ENCODE data around the gene TNS2. TPM values are rescaled to one million over a fixed set of nuclear protein-coding genes. Genes with fewer than 3 reads are reported as not detected.

The TNS2 gene
- total RNA-seq, 1 donor from 2014 or later = 91.7 TPM

DNA sequence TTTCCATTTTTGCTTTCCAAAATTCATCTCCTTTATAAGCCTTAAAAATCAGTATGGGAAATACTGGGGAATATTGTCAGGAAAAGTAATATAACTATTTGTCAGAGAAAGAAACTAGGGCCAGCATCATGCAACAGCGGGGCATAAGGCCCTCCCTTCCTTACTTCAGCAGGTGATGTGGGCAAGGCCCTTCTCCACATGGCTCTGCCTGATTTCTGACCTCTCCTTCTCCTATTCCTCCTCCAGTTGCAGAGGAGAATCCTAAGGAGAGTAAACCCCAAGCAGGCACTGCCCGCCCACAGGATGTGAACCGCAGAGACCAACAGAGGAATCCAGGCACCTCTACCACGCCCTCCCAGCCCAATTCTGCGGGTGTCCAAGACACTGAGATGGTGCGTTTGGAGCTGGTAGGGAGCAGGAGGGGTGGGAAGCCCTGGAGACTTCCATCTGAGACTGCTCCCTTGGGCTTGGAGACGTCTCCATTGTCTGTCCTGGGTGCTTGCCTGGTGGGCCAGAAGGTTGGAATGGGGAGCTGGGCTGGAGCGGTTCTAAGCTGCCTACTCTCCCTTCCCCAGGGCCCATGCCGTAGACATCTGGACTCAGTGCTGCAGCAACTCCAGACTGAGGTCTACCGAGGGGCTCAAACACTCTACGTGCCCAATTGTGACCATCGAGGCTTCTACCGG is 50.7 kb downstream of the TNS2 start:
- Mint-ChIP-seq H3K4me1 (peaks cover 32% of the 10 kb centered on the region), H3K27ac (no peak overlapping the region)

DNA sequence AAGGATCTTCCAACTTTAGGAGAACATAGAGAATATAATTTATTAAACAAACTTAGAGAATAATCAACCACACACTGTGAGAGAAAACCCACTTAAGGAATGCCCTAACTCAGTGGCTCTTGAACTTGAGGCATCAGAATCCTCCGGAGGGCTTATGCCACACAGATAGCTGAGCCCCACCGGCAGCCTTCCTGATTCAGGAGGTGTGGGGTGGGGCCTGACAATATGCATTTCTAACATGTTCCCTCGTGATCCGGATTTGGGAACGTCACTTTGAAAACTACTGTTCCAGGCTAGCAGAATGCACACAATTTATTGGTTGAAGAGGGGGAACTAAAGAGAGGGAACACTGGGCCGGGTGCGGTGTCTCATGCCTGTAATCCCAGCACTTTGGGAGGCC is 51.4 kb downstream of the TNS2 start:
- Mint-ChIP-seq H3K27ac (no peak overlapping the region), H3K9me3 (no peaks in the 10 kb centered on the region)
- no peak for DNase-seq (ENCODE audit: low spot score in 2 of 2, unreplicated experiment in 2 of 2)

More for the DNA sequence above, 50.7 kb downstream of the TNS2 start:
- Mint-ChIP-seq H3K36me3 (peaks cover 4% of the 10 kb centered on the region), H3K27me3 (ENCODE audit: low read depth) (peaks cover 1% of the 10 kb centered on the region), H3K4me3 (no peak overlapping the region), H3K9me3 (no peaks in the 10 kb centered on the region)
- no peak for DNase-seq (ENCODE audit: low spot score in 2 of 2, unreplicated experiment in 2 of 2)
- TF ChIP-seq, protein P1, sequence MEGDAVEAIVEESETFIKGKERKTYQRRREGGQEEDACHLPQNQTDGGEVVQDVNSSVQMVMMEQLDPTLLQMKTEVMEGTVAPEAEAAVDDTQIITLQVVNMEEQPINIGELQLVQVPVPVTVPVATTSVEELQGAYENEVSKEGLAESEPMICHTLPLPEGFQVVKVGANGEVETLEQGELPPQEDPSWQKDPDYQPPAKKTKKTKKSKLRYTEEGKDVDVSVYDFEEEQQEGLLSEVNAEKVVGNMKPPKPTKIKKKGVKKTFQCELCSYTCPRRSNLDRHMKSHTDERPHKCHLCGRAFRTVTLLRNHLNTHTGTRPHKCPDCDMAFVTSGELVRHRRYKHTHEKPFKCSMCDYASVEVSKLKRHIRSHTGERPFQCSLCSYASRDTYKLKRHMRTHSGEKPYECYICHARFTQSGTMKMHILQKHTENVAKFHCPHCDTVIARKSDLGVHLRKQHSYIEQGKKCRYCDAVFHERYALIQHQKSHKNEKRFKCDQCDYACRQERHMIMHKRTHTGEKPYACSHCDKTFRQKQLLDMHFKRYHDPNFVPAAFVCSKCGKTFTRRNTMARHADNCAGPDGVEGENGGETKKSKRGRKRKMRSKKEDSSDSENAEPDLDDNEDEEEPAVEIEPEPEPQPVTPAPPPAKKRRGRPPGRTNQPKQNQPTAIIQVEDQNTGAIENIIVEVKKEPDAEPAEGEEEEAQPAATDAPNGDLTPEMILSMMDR (IDR thresholded peaks at IDR 0.05; ENCODE audit: unreplicated experiment) = no peak

GRCh38 chr12:53101931-53102781 is 52.3 kb downstream of the TNS2 start:
- H3K4me3 Mint-ChIP-seq = no peak overlapping the region
- no peak for DNase-seq (ENCODE audit: low spot score in 2 of 2, unreplicated experiment in 2 of 2)

More for the DNA sequence above, 51.4 kb downstream of the TNS2 start:
- peaks cover 1% of the 10 kb centered on the region for H3K27me3 Mint-ChIP-seq (ENCODE audit: low read depth)
- TF ChIP-seq, protein P1 (IDR thresholded peaks at IDR 0.05; ENCODE audit: unreplicated experiment) = no peak
- H3K4me1 Mint-ChIP-seq = peaks cover 29% of the 10 kb centered on the region
- no peak overlapping the region for H3K4me3 Mint-ChIP-seq
- peaks cover 4% of the 10 kb centered on the region for H3K36me3 Mint-ChIP-seq

GRCh38 chr12:53102883-53103807 is 53.3 kb downstream of the TNS2 start, which contains the start of gene SOAT2:
SOAT2 (plus strand) TSS chr12:53103486; CDS start chr12:53103578, 92 bp downstream.
- H3K27ac Mint-ChIP-seq = no peak within 1 kb of the TSS
- H3K4me1 Mint-ChIP-seq = peaks cover 22% of the 10 kb centered on the region
- H3K4me3 Mint-ChIP-seq = no peak within 1 kb of the TSS
- no peaks in the 10 kb centered on the region for H3K27me3 Mint-ChIP-seq (ENCODE audit: low read depth)
- no peaks in the 10 kb centered on the region for H3K9me3 Mint-ChIP-seq
- TF ChIP-seq, protein P1 (IDR thresholded peaks at IDR 0.05; ENCODE audit: unreplicated experiment) = no peak
- DNase-seq (ENCODE audit: low spot score in 2 of 2, unreplicated experiment in 2 of 2) = no peak
- peaks cover 4% of the 10 kb centered on the region for H3K36me3 Mint-ChIP-seq

More at GRCh38 chr12:53101931-53102781, 52.3 kb downstream of the TNS2 start:
- Mint-ChIP-seq H3K27me3 (ENCODE audit: low read depth) (no peaks in the 10 kb centered on the region), H3K9me3 (no peaks in the 10 kb centered on the region), H3K36me3 (peaks cover 4% of the 10 kb centered on the region), H3K27ac (no peak overlapping the region), H3K4me1 (peaks cover 23% of the 10 kb centered on the region)
- TF ChIP-seq, protein P1 (IDR thresholded peaks at IDR 0.05; ENCODE audit: unreplicated experiment) = no peak

- Mint-ChIP-seq H3K4me1 (peaks cover 14% of the 10 kb centered on the region), H3K27ac (no peak overlapping the region), H3K9me3 (no peaks in the 10 kb centered on the region), H3K27me3 (ENCODE audit: low read depth) (no peaks in the 10 kb centered on the region), H3K4me3 (no peak overlapping the region), H3K36me3 (peaks cover 4% of the 10 kb centered on the region)
- no peak for DNase-seq (ENCODE audit: low spot score in 2 of 2, unreplicated experiment in 2 of 2)
- TF ChIP-seq, protein P1 (IDR thresholded peaks at IDR 0.05; ENCODE audit: unreplicated experiment) = no peak
Observed at GRCh38 chr12:53103860-53104305, 54.0 kb downstream of the TNS2 start.

Data from mesothelial cell of epicardium (in vitro differentiated cells).